H9 (cell line): Measurements from ENCODE around the gene CCL3. TPM values are rescaled to one million over a fixed set of nuclear protein-coding genes. Genes with fewer than 3 reads are reported as not detected.
"Not testable (repeated sequence)": the region's sequence is repeated elsewhere in the genome, so short reads cannot be mapped to it uniquely, and the experiment has no call there.

ENCODE experiments used
- DNase-seq: peaks from one replicate; pipeline ENCODE4 v3.0.0-alpha.2; 2017
- H2AFZ ChIP-seq: one replicate; pipeline ENCODE4 v1.6.1; 2013; ENCODE audit warnings: mild to moderate bottlenecking, low read length, control low read depth, moderate library complexity
- H2AK5ac ChIP-seq: 2 replicates; pipeline ENCODE4 v1.6.1; 2013; ENCODE audit warnings: low read length, control low read depth, mixed read lengths; ENCODE audit not compliant: insufficient read length
- H2BK120ac ChIP-seq: one replicate; pipeline ENCODE4 v1.6.1; 2013; ENCODE audit warnings: low read depth, mild to moderate bottlenecking, low read length, control low read depth, inconsistent platforms; ENCODE audit not compliant: poor library complexity, severe bottlenecking
- H2BK12ac ChIP-seq: 2 replicates; pipeline ENCODE4 v1.6.1; 2013; ENCODE audit warnings: low read length, control low read depth, mixed read lengths, low read depth; ENCODE audit not compliant: insufficient read length
- H2BK15ac ChIP-seq: 2 replicates; pipeline ENCODE4 v1.6.1; 2013; ENCODE audit warnings: low read depth, low read length, control low read depth
- H2BK20ac ChIP-seq: one replicate; pipeline ENCODE4 v1.6.1; 2013; ENCODE audit warnings: low read depth, mild to moderate bottlenecking, low read length, control low read depth, inconsistent platforms; ENCODE audit not compliant: poor library complexity, severe bottlenecking
- H2BK5ac ChIP-seq: 2 replicates; pipeline ENCODE4 v1.6.1; 2013; ENCODE audit warnings: low read length, control low read depth, mixed read lengths; ENCODE audit not compliant: insufficient read length
- H3K14ac ChIP-seq: 2 replicates; pipeline ENCODE4 v1.6.1; 2013; ENCODE audit warnings: low read length, control low read depth; ENCODE audit not compliant: insufficient read depth
- H3K18ac ChIP-seq: 2 replicates; pipeline ENCODE4 v1.6.1; 2013; ENCODE audit warnings: low read depth, mild to moderate bottlenecking, mixed read lengths, low read length, control low read depth; ENCODE audit not compliant: insufficient read length
- H3K23ac ChIP-seq: 2 replicates; pipeline ENCODE4 v1.6.1; 2013; ENCODE audit warnings: low read length, control low read depth, mixed read lengths, low read depth; ENCODE audit not compliant: insufficient read length
- H3K23me2 ChIP-seq: 2 replicates; pipeline ENCODE4 v1.6.1; 2013; ENCODE audit warnings: low read depth, mild to moderate bottlenecking, mixed read lengths, low read length, control low read depth; ENCODE audit not compliant: insufficient read length, poor library complexity, severe bottlenecking
- H3K27ac ChIP-seq: 2 replicates; pipeline ENCODE4 v1.5.1; 2013; ENCODE audit warnings: low read length, control low read depth, mixed read lengths, low read depth; ENCODE audit not compliant: insufficient read length
- H3K27me3 ChIP-seq: 2 replicates; pipeline ENCODE4 v1.6.1; 2013; ENCODE audit warnings: low read length, control low read depth, inconsistent platforms; ENCODE audit not compliant: insufficient read depth
- H3K4ac ChIP-seq: 2 replicates; pipeline ENCODE4 v1.6.1; 2013; ENCODE audit warnings: low read depth, mild to moderate bottlenecking, control low read depth, inconsistent platforms, low read length, moderate library complexity
- H3K4me1 ChIP-seq: 2 replicates; pipeline ENCODE4 v1.6.1; 2013; ENCODE audit warnings: low read length, control low read depth, inconsistent platforms; ENCODE audit not compliant: insufficient read depth
- H3K4me2 ChIP-seq: 2 replicates; pipeline ENCODE4 v1.6.1; 2013; ENCODE audit warnings: low read length, control low read depth, mixed read lengths; ENCODE audit not compliant: insufficient read length, insufficient read depth
- H3K56ac ChIP-seq: 2 replicates; pipeline ENCODE4 v1.6.1; 2013; ENCODE audit warnings: low read depth, mild to moderate bottlenecking, mixed read lengths, low read length, control low read depth; ENCODE audit not compliant: insufficient read length
- H3K79me1 ChIP-seq: 2 replicates; pipeline ENCODE4 v1.6.1; 2013; ENCODE audit warnings: low read depth, mild to moderate bottlenecking, moderate library complexity, low read length, control low read depth, inconsistent platforms; ENCODE audit not compliant: insufficient read depth, poor library complexity, severe bottlenecking
- H3K79me2 ChIP-seq: 2 replicates; pipeline ENCODE4 v1.6.1; 2013; ENCODE audit warnings: low read length, control low read depth, inconsistent platforms; ENCODE audit not compliant: insufficient read depth
- H3K9ac ChIP-seq: 2 replicates; pipeline ENCODE4 v1.6.1; 2013; ENCODE audit warnings: low read length, control low read depth, mixed read lengths; ENCODE audit not compliant: insufficient read length; ENCODE audit errors: extremely low read depth
- H3K9me3 ChIP-seq: one replicate; pipeline ENCODE4 v1.6.1; 2013; ENCODE audit warnings: low read depth, low read length, inconsistent platforms; ENCODE audit not compliant: control insufficient read depth
- H3T11ph ChIP-seq: one replicate; pipeline ENCODE4 v1.6.1; 2013; ENCODE audit warnings: mild to moderate bottlenecking, low read length, control low read depth, inconsistent platforms
- H4K20me1 ChIP-seq: one replicate; pipeline ENCODE4 v1.6.1; 2013; ENCODE audit not compliant: control insufficient read depth, insufficient read length, insufficient read depth
- H4K5ac ChIP-seq: 2 replicates; pipeline ENCODE4 v1.6.1; 2013; ENCODE audit warnings: low read depth, mild to moderate bottlenecking, mixed read lengths, low read length, control low read depth; ENCODE audit not compliant: insufficient read length
- H4K8ac ChIP-seq: replicated peaks from 2 replicates; pipeline ENCODE4 v1.6.1; 2013; ENCODE audit warnings: low read length, control low read depth, mixed read lengths, low read depth; ENCODE audit not compliant: insufficient read length
- H4K91ac ChIP-seq: 2 replicates; pipeline ENCODE4 v1.6.1; 2013; ENCODE audit warnings: low read depth, mild to moderate bottlenecking, moderate library complexity, mixed read lengths, low read length, control low read depth; ENCODE audit not compliant: insufficient read length
- H3K27ac Mint-ChIP-seq, 3 experiments: 2 replicates in 2 of 3; 3 replicates in 1 of 3; pipeline ENCODE4 v1.8.0; 2020 to 2021; ENCODE audit warnings: mixed read lengths in 3 of 3, mild to moderate bottlenecking in 1 of 3, moderate library complexity in 1 of 3
- H3K27me3 Mint-ChIP-seq: 2 replicates; pipeline ENCODE4 v1.8.0; 2021; ENCODE audit warnings: low read depth, mild to moderate bottlenecking, moderate library complexity, mixed read lengths
- H3K36me3 Mint-ChIP-seq, 3 experiments: 2 replicates in 2 of 3; 3 replicates in 1 of 3; pipeline ENCODE4 v1.8.0; 2020 to 2021; ENCODE audit warnings: low read depth in 3 of 3, mixed read lengths in 3 of 3; ENCODE audit not compliant: insufficient read depth in 1 of 3
- H3K4me1 Mint-ChIP-seq, 2 experiments: 2 replicates each; pipeline ENCODE4 v1.8.0; 2020; ENCODE audit warnings: mixed read lengths in 2 of 2
- H3K4me3 Mint-ChIP-seq, 2 experiments: 2 replicates in 1 of 2; 3 replicates in 1 of 2; pipeline ENCODE4 v1.8.0; 2020 to 2021; ENCODE audit warnings: mild to moderate bottlenecking in 2 of 2, mixed read lengths in 2 of 2, moderate library complexity in 1 of 2
- H3K9me3 Mint-ChIP-seq, 2 experiments: 2 replicates in 1 of 2; 3 replicates in 1 of 2; pipeline ENCODE4 v1.8.0; 2020; ENCODE audit warnings: mild to moderate bottlenecking in 2 of 2, mixed read lengths in 2 of 2, moderate library complexity in 1 of 2
- WGBS: extraction: QIAGEN DNeasy Blood & Tissue Kit; methylation state at CpG from one replicate; pipeline ENCODE4 v1.1.7; 2013; ENCODE audit warnings: missing lambda C conversion rate, low lambda C conversion rate, mixed read lengths; ENCODE audit not compliant: insufficient read length; ENCODE audit errors: extremely low coverage; 5-methylcytosine and 5-hydroxymethylcytosine counted together
- total RNA-seq: library from RNA; stranded (reverse); gene quantifications from 2 replicates; pipeline ENCODE4 v1.2.1, GENCODE V29; 2021
- TF ChIP-seq, protein P1 (sequence below): fragments of 200-600 bp; sonication (generic); conservative IDR thresholded peaks from 3 replicates; pipeline ENCODE4 v1.8.0; 2021; ENCODE audit warnings: antibody characterized with exemption, mild to moderate bottlenecking

CCL3 gene
- total RNA-seq, 1 experiment from 2014 or later: not detected

DNA sequence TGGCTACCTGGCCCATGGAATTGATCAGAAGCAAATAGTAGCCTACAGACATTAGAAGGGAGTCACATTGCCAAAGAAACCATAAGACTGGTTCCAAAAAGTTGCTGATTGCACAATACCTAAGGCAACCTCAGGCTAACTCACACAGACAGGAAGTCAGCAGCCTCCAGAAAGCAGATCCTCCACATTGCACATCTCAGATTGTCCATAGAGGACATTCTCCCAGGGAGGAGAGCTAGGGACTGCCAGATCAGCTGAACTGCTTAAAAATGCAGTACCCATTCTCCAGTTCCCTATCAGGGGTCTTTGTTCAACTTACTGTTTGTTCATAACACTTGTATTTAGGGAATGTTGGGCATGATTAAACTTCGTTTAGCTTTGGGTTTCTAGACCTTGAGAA lies 4.2 kb downstream of the CCL3 start:
- H3K4me3 Mint-ChIP-seq: no peak overlapping the region
- Histone ChIP-seq H3K56ac (no peak overlapping the region), H2BK120ac (no peak overlapping the region), H3K4me1 (no peaks in the 10 kb centered on the region; the same call in 1 of the 2 replicates), H2BK12ac (no peak overlapping the region), H3K27me3 (no peaks in the 10 kb centered on the region), H2BK20ac (no peak overlapping the region), H3K18ac (no peak overlapping the region), H3K79me1 (no peaks in the 10 kb centered on the region), H2AK5ac (no peak overlapping the region), H3K79me2 (no peaks in the 10 kb centered on the region), H3K23ac (no peak overlapping the region), H3K23me2 (no peaks in the 10 kb centered on the region), H2BK5ac (no peak overlapping the region), H3K27ac (no peak overlapping the region), H2AFZ (no peak overlapping the region), H3K9me3 (no peaks in the 10 kb centered on the region), H2BK15ac (no peak overlapping the region), H4K8ac (no peak overlapping the region), H3K4ac (no peak overlapping the region), H4K5ac (no peak overlapping the region), H3K4me2 (no peak overlapping the region), H3K14ac (no peak overlapping the region), H3K9ac (no peak overlapping the region), H3T11ph (no peak overlapping the region), H4K91ac (no peak overlapping the region), H4K20me1 (no peaks in the 10 kb centered on the region)
- TF ChIP-seq, protein P1, sequence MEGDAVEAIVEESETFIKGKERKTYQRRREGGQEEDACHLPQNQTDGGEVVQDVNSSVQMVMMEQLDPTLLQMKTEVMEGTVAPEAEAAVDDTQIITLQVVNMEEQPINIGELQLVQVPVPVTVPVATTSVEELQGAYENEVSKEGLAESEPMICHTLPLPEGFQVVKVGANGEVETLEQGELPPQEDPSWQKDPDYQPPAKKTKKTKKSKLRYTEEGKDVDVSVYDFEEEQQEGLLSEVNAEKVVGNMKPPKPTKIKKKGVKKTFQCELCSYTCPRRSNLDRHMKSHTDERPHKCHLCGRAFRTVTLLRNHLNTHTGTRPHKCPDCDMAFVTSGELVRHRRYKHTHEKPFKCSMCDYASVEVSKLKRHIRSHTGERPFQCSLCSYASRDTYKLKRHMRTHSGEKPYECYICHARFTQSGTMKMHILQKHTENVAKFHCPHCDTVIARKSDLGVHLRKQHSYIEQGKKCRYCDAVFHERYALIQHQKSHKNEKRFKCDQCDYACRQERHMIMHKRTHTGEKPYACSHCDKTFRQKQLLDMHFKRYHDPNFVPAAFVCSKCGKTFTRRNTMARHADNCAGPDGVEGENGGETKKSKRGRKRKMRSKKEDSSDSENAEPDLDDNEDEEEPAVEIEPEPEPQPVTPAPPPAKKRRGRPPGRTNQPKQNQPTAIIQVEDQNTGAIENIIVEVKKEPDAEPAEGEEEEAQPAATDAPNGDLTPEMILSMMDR: no peak
- H3K36me3 Mint-ChIP-seq: no peaks in the 10 kb centered on the region
- no CpG with 5 or more reads among the region's 1 CpG for WGBS
- no peaks in the 10 kb centered on the region; a peak in 1 of 5 replicates for H3K9me3 Mint-ChIP-seq
- no peak overlapping the region for H3K27ac Mint-ChIP-seq
- H3K27me3 Mint-ChIP-seq: peaks cover 7% of the 10 kb centered on the region
- H3K4me1 Mint-ChIP-seq: peaks cover 23% of the 10 kb centered on the region in 2 experiments
- DNase-seq: no peak

DNA sequence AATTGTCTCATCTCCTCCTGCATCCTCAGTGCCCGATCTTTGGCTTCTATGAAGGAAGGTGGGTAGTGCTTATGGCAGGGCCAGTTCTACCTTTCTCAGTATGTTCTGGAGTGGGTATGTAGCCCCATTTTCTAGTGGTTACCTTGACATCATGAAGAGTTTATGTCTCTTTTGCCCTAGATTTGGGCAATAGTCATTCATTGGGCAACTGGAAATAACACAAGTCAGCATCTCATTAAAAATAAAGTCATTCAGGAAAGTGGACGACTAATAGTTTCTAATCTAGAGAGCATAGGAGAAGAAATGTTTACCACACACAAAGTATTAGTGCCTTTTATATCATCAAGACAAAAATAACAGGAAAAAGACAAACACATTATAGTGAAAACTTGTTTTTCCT lies 6.3 kb downstream of the CCL3 start:
- not testable (repeated sequence) for H3K23ac ChIP-seq, H3K4me2 ChIP-seq, H3K27me3 ChIP-seq, H3K9me3 Mint-ChIP-seq, H3K79me2 ChIP-seq, H3T11ph ChIP-seq, DNase-seq, H3K14ac ChIP-seq, H3K27ac Mint-ChIP-seq, H2AFZ ChIP-seq, H3K56ac ChIP-seq, H3K27ac ChIP-seq, H4K91ac ChIP-seq, H2BK12ac ChIP-seq, H3K9me3 ChIP-seq, H3K36me3 Mint-ChIP-seq, H3K23me2 ChIP-seq, H3K9ac ChIP-seq, H3K4ac ChIP-seq, H2BK15ac ChIP-seq, H2AK5ac ChIP-seq, H3K4me1 ChIP-seq, H4K8ac ChIP-seq, H3K79me1 ChIP-seq, H2BK120ac ChIP-seq, H4K5ac ChIP-seq, H3K18ac ChIP-seq, H2BK5ac ChIP-seq, H3K4me3 Mint-ChIP-seq, H3K27me3 Mint-ChIP-seq, H4K20me1 ChIP-seq, H2BK20ac ChIP-seq
- no CpG with 5 or more reads among the region's 2 CpGs for WGBS
- peaks cover 19% of the 10 kb centered on the region in 2 experiments for H3K4me1 Mint-ChIP-seq
